Iris pigment epithelial cell (primary cell): Measurements from ENCODE around the gene CRB2.
"Not testable (repeated sequence)": the region's sequence is repeated elsewhere in the genome, so short reads cannot be mapped to it uniquely, and the experiment has no call there.

Experiments
- DNase-seq: peaks from one replicate; pipeline ENCODE4 v3.0.0-alpha.2; 2011; ENCODE audit warnings: low read depth

CRB2 gene

GRCh38 chr9:123382653-123383511 lies 26.9 kb downstream of the CRB2 start:
- DNase-seq: no peak

DNA sequence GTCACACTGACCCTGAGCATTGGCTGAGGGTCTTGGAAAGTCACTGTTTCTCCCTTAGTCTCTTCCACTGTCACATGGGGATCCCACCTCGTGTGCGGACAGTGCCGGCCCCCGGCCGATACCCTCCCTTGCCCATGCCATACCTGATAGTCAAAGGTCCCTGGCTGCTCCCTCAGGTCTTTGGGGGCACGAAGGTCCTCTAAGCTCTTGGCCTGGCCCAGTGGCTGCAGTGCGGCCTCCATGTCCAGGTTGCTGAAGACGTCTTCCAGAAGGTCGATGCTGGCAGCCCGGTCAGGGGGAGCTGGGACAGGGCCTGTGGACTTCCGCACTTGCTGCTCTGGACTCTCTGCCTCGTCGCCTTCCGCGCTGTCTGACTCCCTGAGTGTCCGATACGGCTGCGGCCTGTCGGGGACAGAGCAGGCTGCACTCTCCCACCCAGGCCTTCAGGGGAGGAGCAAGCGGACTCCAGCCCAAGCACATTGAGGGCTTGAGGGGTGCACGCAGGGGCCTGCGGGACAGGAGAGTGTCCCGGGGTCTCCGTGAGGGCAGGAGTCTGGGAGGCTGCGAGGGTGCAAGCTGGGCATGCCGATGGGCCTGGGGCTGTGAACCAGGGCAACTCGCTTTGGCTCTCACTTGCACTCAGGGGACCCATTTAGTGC lies 27.6 kb downstream of the CRB2 start:
- no peak for DNase-seq

DNA sequence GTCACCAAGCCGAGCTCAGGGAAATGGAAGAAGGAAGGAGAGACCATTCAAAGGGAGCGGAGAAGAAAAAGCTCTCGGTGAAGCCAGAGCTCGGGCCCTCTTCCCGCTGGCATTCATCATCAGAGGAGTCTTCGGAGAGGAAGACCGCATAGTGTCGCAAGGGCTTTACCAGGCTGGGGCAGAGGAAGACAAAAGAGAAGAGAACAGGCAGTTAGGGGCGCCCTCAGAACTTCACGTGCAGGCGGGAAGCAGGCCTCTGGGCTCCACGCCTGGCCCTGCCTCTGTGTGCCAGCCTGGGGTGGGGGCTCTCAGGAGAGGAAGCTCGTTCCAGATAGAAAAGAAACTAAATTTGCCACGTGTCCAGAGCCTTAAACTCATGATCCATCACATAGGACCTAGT lies 31.7 kb downstream of the CRB2 start:
- no peak for DNase-seq

DNA sequence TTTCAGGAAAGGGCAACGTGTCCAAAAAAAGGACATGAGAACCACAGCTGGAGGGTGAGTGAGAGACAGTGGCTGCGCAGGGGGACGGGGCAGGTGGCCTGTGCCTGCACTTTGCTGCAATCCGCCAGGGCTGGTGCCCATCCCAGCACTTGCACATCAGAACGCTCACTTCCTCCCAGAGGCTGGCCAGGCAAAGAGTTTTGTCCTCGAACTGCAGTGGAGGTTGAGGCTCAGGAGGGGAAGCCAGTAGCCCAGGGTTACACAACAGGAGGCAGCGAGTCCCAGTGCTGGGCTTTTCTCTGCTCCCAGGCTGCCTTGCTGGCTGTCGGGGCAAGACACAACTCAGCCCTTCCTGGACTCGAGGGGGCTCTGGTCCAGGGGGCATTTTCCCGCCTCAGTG lies 33.1 kb downstream of the CRB2 start:
- DNase-seq: no peak

- no peak for DNase-seq
These were observed 33.7 kb downstream of the CRB2 start for GRCh38 chr9:123389698-123390097.

GRCh38 chr9:123390337-123391135 lies 34.5 kb downstream of the CRB2 start:
- DNase-seq: no peak

- no peak for DNase-seq
These were observed 35.2 kb downstream of the CRB2 start for GRCh38 chr9:123391233-123391632.

GRCh38 chr9:123391946-123392345 lies 35.9 kb downstream of the CRB2 start:
- no peak for DNase-seq

GRCh38 chr9:123392802-123393201 lies 36.8 kb downstream of the CRB2 start:
- no peak for DNase-seq

- no peak for DNase-seq
These were observed 38.6 kb downstream of the CRB2 start for GRCh38 chr9:123394291-123395235.

DNA sequence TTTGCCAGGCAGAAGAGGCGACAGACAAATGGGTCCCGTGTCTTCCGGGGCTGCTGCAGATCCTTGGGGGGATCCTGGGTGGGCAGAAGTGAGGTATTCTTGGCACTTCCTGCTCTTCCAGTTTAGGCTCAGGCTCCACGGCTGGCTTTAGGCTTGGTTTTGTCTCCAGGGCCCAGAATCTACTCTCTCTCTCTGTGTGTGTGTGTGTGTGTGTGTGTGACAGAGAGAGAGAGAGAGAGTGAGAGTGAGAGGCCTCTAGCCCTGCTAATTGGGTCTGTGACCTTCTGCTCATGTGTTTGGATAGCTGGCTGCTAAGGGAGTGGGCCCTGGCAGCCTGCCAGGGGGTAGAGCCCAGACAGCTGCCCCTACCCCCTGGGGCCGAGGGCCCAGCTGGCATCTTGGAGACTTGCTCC lies 39.3 kb downstream of the CRB2 start:
- DNase-seq: no peak

DNA sequence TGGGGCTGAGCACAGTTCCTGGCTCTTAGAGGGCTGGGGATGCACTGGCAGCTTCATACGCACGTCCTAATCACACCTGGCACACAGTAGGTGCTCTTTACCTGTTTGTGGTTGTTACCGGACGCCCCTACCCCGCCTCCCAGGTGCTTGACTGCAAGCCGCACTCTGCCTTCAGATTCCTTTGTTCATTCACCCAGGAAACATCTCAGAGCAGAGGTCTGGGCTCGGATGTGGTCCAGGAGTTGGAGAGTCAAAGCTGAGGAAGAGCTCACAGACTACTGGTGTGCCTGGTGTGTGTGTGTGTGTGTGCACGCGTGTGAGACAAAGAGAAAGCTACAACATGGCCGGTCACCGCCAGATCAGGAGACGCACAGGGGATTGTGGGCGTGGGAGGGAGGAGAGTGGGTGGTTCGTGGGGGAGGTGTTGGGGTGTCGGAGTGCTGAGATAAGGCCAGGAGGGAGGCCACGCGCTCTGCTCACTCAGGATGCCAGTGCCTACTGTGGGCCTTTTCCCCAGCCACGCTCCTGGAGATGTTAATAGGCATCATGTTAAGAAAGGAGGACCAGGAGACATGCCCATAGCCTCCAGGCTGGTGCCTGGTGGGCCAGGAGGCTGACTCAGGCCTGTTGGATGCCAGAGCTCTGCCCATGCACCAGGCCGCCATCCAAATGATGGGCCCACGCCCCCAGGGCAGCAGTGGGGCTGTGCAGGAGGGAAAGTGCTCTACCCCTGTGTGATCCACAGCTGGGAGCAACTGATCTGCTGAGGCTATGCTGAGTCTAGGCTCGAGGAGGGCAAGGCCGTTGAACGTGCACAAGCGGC lies 39.9 kb downstream of the CRB2 start:
- DNase-seq: no peak

DNA sequence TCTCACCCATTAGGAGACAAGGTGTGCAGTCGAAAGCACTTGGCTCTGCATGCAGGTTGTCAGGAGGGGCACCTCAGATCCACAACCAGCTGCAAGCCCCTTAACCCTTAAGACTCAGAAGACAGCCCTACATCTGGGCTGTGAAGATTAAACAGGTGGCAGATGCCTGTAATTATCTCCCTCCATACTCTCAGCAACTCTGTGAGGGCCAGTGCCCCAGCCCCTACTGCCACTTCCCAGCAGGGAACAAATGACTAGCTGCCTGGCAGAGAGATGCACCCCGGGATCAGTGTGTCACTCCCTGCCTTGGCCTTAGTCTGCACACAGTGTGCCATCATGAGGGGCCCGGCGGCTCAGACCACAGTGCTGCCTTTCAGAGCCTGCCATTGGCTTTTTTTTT lies 42.0 kb downstream of the CRB2 start:
- DNase-seq: no peak

DNA sequence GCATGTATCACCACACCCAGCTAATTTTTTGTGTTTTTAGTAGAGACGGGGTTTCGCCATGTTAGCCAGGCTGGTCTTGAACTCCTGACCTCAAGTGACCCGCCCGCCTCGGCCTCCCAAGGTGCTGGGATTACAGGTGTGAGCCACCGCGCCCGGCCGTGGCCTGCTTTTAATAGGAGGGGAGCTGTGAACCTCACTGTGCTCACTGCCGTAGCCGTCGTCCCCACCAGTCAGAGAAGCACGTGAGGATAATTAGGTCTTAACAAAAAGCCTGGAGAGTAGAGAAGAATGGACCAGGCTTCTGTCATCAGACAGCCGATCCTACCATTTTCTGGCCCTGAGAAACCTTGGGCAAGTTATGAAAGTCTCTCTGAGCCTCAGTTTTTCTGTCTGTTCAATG lies 42.9 kb downstream of the CRB2 start:
- DNase-seq: not testable (repeated sequence)

DNA sequence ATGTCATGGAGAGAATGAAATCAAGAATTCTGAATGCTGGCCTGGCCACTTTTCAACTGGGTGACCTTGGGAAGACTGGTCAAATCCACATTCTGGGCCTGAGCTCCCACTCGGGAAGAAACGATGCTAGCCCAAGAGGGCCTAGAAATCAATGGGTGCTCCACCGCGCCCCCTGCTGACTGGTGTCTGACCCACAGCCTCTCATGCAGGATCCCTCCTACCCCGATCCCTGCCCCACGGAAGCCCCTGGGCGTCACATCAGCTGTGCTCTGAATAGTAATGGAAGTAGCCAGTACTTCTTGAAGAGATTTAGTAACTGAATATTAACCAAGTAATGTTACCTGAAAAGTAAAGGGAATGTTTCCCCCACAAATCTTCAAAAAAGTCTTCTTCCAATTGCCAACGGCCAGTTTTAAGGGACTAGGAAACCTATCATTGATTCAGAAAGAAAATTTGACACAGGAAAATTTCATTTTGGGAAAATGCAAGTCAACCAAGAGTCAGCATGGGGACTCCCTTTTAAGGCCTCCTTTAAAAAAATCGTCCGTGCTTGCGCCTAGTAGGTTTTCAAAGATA lies 43.9 kb downstream of the CRB2 start:
- DNase-seq: no peak

GRCh38 chr9:123400926-123401503 lies 45.0 kb downstream of the CRB2 start:
- no peak for DNase-seq

DNA sequence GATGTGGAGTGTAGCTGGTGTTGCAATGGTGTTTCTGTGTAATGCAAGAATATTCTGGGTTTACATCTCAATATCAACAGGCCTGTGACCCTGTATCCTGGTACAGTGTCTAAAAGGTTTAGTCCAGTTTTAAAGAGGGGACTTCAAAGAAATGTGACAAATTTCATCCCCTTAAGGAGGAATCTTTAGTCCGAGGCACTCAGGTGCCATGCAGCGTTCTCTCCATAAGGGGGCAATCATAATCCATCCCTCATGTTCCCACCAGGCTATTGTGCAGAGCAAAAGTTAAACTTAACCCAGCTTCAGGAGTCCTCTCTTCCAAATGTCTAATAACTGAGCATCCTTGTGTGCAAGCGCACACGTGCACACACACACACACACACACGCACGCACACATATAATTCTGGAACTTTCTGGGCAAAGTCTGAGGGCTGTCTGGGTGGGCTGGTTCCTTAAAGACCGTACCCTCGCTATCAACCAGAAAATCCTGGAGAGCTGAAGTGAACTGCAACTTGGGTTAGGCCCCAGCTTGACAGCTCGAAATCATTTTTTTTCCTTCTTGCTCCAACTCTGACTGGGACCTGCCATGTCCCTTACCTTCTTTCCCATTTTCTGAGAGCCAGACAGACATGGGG lies 46.0 kb downstream of the CRB2 start:
- peak; percentile 63 for DNase-seq

DNA sequence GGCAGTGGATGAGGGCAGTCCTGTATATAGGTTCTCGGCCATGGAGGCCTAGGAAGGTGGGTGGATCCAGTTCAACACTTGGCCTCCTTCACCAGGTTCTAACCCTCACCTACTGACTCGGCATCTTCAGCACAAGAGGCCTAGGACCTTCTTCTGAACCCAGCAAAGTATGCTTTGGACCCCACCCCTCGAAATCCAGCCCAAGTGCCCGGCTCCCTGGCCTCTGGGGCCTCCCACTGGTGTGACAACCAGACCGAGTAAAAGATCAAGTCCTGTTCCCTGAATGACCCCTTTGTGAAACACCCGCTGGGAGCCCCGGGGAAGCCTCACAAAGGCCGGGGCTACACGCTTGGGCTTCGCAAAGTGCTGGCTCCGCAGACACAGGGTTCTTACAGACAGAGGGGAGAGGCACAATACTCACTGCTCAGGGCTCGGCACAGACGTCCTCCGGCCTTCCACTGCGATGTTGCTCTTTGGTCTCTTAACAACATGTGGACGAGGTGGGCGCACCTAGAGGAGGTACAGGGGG lies 47.0 kb downstream of the CRB2 start:
- DNase-seq: no peak

GRCh38 chr9:123406016-123406415 lies 50.0 kb downstream of the CRB2 start:
- DNase-seq: no peak
